WTC11 (cell line): ENCODE data around the gene RHOH.

Source experiments
- ZNF232 ChIP-seq: sonication (generic); formaldehyde crosslinking; IDR thresholded peaks from 2 replicates; pipeline ENCODE4 v1.8.0; 2022; ENCODE audit warnings: mild to moderate bottlenecking, missing genetic modification reagents
- TF ChIP-seq, protein P1 (sequence below): fragments of 200-600 bp; IDR thresholded peaks from 2 replicates; pipeline ENCODE4 v1.8.0; 2022; ENCODE audit warnings: antibody characterized with exemption
- TF ChIP-seq, protein P2 (sequence below): sonication (generic); formaldehyde crosslinking; IDR thresholded peaks from 2 replicates; pipeline ENCODE4 v1.8.1; 2023; ENCODE audit warnings: mild to moderate bottlenecking, missing genetic modification reagents, moderate library complexity

DNA sequence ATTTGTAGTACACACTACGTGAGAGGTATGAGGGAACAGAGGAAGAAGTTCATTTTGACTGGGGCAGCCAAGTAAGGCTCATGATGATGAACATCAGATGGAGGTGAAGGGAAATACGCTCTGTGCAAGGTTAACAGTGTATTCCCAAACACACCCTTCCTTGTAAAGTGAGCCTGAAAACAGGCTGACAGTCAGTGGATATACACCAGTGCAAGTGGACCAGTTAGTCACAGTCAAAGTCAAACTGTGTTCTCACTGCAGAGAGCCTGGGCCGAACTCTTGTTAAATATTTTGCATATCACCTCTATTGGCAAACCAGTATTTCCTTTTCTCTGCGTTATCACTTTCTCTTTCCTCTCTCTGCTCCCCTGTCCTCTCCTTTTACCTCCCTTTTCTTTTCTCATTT lies 23.4 kb upstream of the RHOH start:
- TF ChIP-seq, protein P1, sequence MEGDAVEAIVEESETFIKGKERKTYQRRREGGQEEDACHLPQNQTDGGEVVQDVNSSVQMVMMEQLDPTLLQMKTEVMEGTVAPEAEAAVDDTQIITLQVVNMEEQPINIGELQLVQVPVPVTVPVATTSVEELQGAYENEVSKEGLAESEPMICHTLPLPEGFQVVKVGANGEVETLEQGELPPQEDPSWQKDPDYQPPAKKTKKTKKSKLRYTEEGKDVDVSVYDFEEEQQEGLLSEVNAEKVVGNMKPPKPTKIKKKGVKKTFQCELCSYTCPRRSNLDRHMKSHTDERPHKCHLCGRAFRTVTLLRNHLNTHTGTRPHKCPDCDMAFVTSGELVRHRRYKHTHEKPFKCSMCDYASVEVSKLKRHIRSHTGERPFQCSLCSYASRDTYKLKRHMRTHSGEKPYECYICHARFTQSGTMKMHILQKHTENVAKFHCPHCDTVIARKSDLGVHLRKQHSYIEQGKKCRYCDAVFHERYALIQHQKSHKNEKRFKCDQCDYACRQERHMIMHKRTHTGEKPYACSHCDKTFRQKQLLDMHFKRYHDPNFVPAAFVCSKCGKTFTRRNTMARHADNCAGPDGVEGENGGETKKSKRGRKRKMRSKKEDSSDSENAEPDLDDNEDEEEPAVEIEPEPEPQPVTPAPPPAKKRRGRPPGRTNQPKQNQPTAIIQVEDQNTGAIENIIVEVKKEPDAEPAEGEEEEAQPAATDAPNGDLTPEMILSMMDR = no peak
- TF ChIP-seq ZNF232 (CRISPR knock-in tag) = no peak
- TF ChIP-seq, protein P2, sequence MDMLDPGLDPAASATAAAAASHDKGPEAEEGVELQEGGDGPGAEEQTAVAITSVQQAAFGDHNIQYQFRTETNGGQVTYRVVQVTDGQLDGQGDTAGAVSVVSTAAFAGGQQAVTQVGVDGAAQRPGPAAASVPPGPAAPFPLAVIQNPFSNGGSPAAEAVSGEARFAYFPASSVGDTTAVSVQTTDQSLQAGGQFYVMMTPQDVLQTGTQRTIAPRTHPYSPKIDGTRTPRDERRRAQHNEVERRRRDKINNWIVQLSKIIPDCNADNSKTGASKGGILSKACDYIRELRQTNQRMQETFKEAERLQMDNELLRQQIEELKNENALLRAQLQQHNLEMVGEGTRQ (CRISPR knock-in tag) = no peak
